NCI-H128 (cell line): Measurements from ENCODE around the gene GGCT.
A peak's percentile ranks its signal among the peaks of the same experiment; 100 is the strongest.
"Not testable (repeated sequence)": the region's sequence is repeated elsewhere in the genome, so short reads cannot be mapped to it uniquely, and the experiment has no call there.

ENCODE experiments used
- DNase-seq: peaks from one replicate; lab custom pipeline; 2025; ENCODE audit not compliant: unreplicated experiment; lab: John Stamatoyannopoulos, UW

GGCT gene

GRCh38 chr7:30504301-30505173, at the start of gene GGCT:
GGCT (minus strand) TSS chr7:30504829; CDS start chr7:30504709, 120 bp downstream.
- DNase-seq, result peak; percentile 95

- DNase-seq, result no peak
Measured at GRCh38 chr7:30553546-30553945, 48.9 kb upstream of the GGCT start.

- no peak for DNase-seq
Measured at GRCh38 chr7:30553141-30553540, 48.5 kb upstream of the GGCT start.

GRCh38 chr7:30552330-30552729, 47.7 kb upstream of the GGCT start:
- DNase-seq, result no peak

- DNase-seq, result no peak
Measured at GRCh38 chr7:30549931-30550493, 45.4 kb upstream of the GGCT start.

- DNase-seq, result peak; percentile 61
Measured at GRCh38 chr7:30548845-30549244, 44.2 kb upstream of the GGCT start.

GRCh38 chr7:30546596-30546995, 42.0 kb upstream of the GGCT start:
- DNase-seq, result no peak

GRCh38 chr7:30545791-30546555, 41.3 kb upstream of the GGCT start:
- DNase-seq, result no peak

- no peak for DNase-seq
Measured at GRCh38 chr7:30543813-30544525, 39.3 kb upstream of the GGCT start.

GRCh38 chr7:30543115-30543514, 38.5 kb upstream of the GGCT start:
- not testable (repeated sequence) for DNase-seq

GRCh38 chr7:30533886-30534285, 29.3 kb upstream of the GGCT start:
- DNase-seq, result no peak

- no peak for DNase-seq
Measured at GRCh38 chr7:30531286-30531685, 26.7 kb upstream of the GGCT start.

GRCh38 chr7:30530373-30530772, 25.7 kb upstream of the GGCT start:
- no peak for DNase-seq

GRCh38 chr7:30528779-30529178, 24.1 kb upstream of the GGCT start:
- no peak for DNase-seq

- DNase-seq, result not testable (repeated sequence)
Measured at GRCh38 chr7:30527297-30527696, 22.7 kb upstream of the GGCT start.

- DNase-seq, result no peak
Measured at GRCh38 chr7:30526163-30526562, 21.5 kb upstream of the GGCT start.

GRCh38 chr7:30525429-30525828, 20.8 kb upstream of the GGCT start:
- DNase-seq, result no peak

- DNase-seq, result no peak
Measured at GRCh38 chr7:30524545-30524944, 19.9 kb upstream of the GGCT start.

- DNase-seq, result no peak
Measured at GRCh38 chr7:30523466-30523865, 18.8 kb upstream of the GGCT start.

GRCh38 chr7:30522159-30522558, 17.5 kb upstream of the GGCT start:
- no peak for DNase-seq

GRCh38 chr7:30521532-30521931, 16.9 kb upstream of the GGCT start:
- DNase-seq, result no peak
